H1 (cell line): ENCODE measurements around the gene NOL4L. TPM values are rescaled to one million over a fixed set of nuclear protein-coding genes. Genes with fewer than 3 reads are reported as not detected.

Experiments
- CBX8 ChIP-seq: fragments of 300-800, 300-1000 bp; sonication (generic); IDR thresholded peaks from 2 replicates; pipeline ENCODE4 v1.7.1; 2016; ENCODE audit warnings: low read depth, low read length, borderline replicate concordance
- FOSL1 ChIP-seq: IDR thresholded peaks from 2 replicates; pipeline ENCODE4 v1.6.1; 2011; ENCODE audit warnings: mild to moderate bottlenecking, low read depth, low read length, moderate library complexity; ENCODE audit not compliant: insufficient read depth
- JUND ChIP-seq: IDR thresholded peaks from 2 replicates; pipeline ENCODE4 v1.6.1; 2011; ENCODE audit warnings: mild to moderate bottlenecking, improper control_type of control experiment, low read length
- POLR2AphosphoS5 ChIP-seq: IDR thresholded peaks from 2 replicates; pipeline ENCODE4 v1.6.1; 2011; ENCODE audit warnings: low read depth, low read length
- RAD21 ChIP-seq, 2 experiments: IDR thresholded peaks in 1 of 2; conservative IDR thresholded peaks in 1 of 2; 2 replicates each; pipeline ENCODE4 v1.6.1; 2011; ENCODE audit warnings: low read depth in 2 of 2, low read length in 2 of 2, improper control_type of control experiment in 1 of 2, inconsistent platforms in 1 of 2, mild to moderate bottlenecking in 1 of 2, moderate library complexity in 1 of 2
- SAP30 ChIP-seq: fragments of 300-600 bp; sonication (generic); IDR thresholded peaks from 2 replicates; pipeline ENCODE4 v1.7.1; 2012; ENCODE audit warnings: low read length, moderate library complexity, mild to moderate bottlenecking, inconsistent platforms; ENCODE audit not compliant: insufficient read depth, insufficient replicate concordance
- SRF ChIP-seq: IDR thresholded peaks from 2 replicates; pipeline ENCODE4 v1.6.1; 2011; ENCODE audit warnings: mild to moderate bottlenecking, low read depth, low read length, moderate library complexity
- polyA plus RNA-seq, 7 experiments: library from polyadenylated mRNA; depleted of rRNA in 3 of 7; stranded (reverse) in 5 of 7; unstranded in 2 of 7; fragments of >200 nt in 5 of 7; fragments of 200-250 nt in 2 of 7; gene quantifications; 1 replicate in 5 of 7; 2 replicates in 1 of 7; 4 replicates in 1 of 7; pipeline versions ENCODE4 v1.2.1 to v1.2.3, GENCODE V29; 2011 to 2013; ENCODE audit warnings: missing spikeins in 2 of 7, mixed read lengths in 2 of 7
- total RNA-seq: library from RNA; stranded (reverse); fragmentation: NEBNext Ultra II Directional; extraction: Animal tissue kit (Norgen Biotek cat#: 25700); gene quantifications from 2 replicates; pipeline ENCODE4 v1.2.1, GENCODE V29; 2021

Gene NOL4L
- total and polyA plus RNA-seq, 2 of the 8 experiments (the other 6 are each of a cell fraction or from before 2014, with no cell fraction given) = 15.3 to 23.7 TPM

GRCh38 chr20:32607727-32608663 is 22.9 kb upstream of the NOL4L start (continued):
- TF ChIP-seq SAP30 = no peak
- no peak for TF ChIP-seq JUND
- TF ChIP-seq POLR2AphosphoS5 = no peak
- TF ChIP-seq CBX8 = no peak
- TF ChIP-seq FOSL1 = no peak
- no peak for TF ChIP-seq SRF
- TF ChIP-seq RAD21 (IDR thresholded peaks at IDR 0.05 in 1 of 2, conservative IDR thresholded peaks at IDR 0.05 in 1 of 2; ENCODE audit: low read depth in 2 of 2, low read length in 2 of 2) = no peak
